Hepatocyte (in vitro differentiated cells): Measurements from ENCODE around the gene PARD3B.

Experiments
- CTCF ChIP-seq: fragments of 200-600 bp; sonication (generic); IDR thresholded peaks from 2 replicates; pipeline ENCODE4 v1.5.1; 2016; ENCODE audit warnings: antibody characterized with exemption, mild to moderate bottlenecking; ENCODE audit not compliant: poor library complexity
- EZH2 ChIP-seq: fragments of 200-600 bp; sonication (generic); IDR thresholded peaks from 2 replicates; pipeline ENCODE4 v1.6.1; 2016; ENCODE audit warnings: antibody characterized with exemption, mild to moderate bottlenecking, borderline replicate concordance

GRCh38 chr2:204645018-204645773, 99.9 kb downstream of the PARD3B start:
- TF ChIP-seq CTCF (no peak), EZH2 (no peak)
